Trophoblast cell (in vitro differentiated cells and primary cell): ENCODE results near the gene PNKP.

Experiments used
- DNase-seq, 2 donors: peaks; one replicate each; pipeline ENCODE4 v3.0.0-alpha.2; 2016
- H2AFZ ChIP-seq: 2 replicates; pipeline ENCODE4 v1.6.1; 2013; ENCODE audit warnings: low read length, moderate library complexity, mild to moderate bottlenecking; ENCODE audit not compliant: insufficient read depth, poor library complexity
- H2AK5ac ChIP-seq: 2 replicates; pipeline ENCODE4 v1.6.1; 2013; ENCODE audit warnings: mild to moderate bottlenecking, low read length
- H2BK120ac ChIP-seq: 2 replicates; pipeline ENCODE4 v1.6.1; 2013; ENCODE audit warnings: low read length, mild to moderate bottlenecking, moderate library complexity; ENCODE audit not compliant: insufficient read depth, poor library complexity
- H2BK12ac ChIP-seq: 2 replicates; pipeline ENCODE4 v1.6.1; 2013; ENCODE audit warnings: mild to moderate bottlenecking, low read length, moderate library complexity
- H2BK5ac ChIP-seq: 2 replicates; pipeline ENCODE4 v1.6.1; 2013; ENCODE audit warnings: low read length, low read depth, moderate library complexity, mild to moderate bottlenecking; ENCODE audit not compliant: poor library complexity
- H3K14ac ChIP-seq: 2 replicates; pipeline ENCODE4 v1.6.1; 2013; ENCODE audit warnings: mild to moderate bottlenecking, low read length
- H3K18ac ChIP-seq: 2 replicates; pipeline ENCODE4 v1.6.1; 2013; ENCODE audit warnings: mild to moderate bottlenecking, low read length
- H3K23ac ChIP-seq: 2 replicates; pipeline ENCODE4 v1.6.1; 2013; ENCODE audit warnings: low read length
- H3K27ac ChIP-seq: 2 replicates; pipeline ENCODE4 v1.5.1; 2013; ENCODE audit warnings: low read depth, mild to moderate bottlenecking, inconsistent platforms, low read length, moderate library complexity
- H3K27me3 ChIP-seq: 2 replicates; pipeline ENCODE4 v1.6.1; 2013; ENCODE audit warnings: inconsistent platforms, mild to moderate bottlenecking, low read length, moderate library complexity; ENCODE audit not compliant: insufficient read depth
- H3K36me3 ChIP-seq, 2 experiments: 1 replicate in 1 of 2; 2 replicates in 1 of 2; pipeline ENCODE4 v1.6.1; 2013; ENCODE audit warnings: low read length in 2 of 2, mild to moderate bottlenecking in 2 of 2, moderate library complexity in 1 of 2; ENCODE audit not compliant: insufficient read depth in 2 of 2, control insufficient read depth in 1 of 2
- H3K4ac ChIP-seq: 2 replicates; pipeline ENCODE4 v1.6.1; 2013; ENCODE audit warnings: low read depth, mild to moderate bottlenecking, low read length, moderate library complexity
- H3K4me1 ChIP-seq, 2 experiments: 1 replicate in 1 of 2; 2 replicates in 1 of 2; pipeline ENCODE4 v1.6.1; 2013; ENCODE audit warnings: low read length in 2 of 2, mild to moderate bottlenecking in 2 of 2, moderate library complexity in 1 of 2; ENCODE audit not compliant: insufficient read depth in 2 of 2, control insufficient read depth in 1 of 2
- H3K4me2 ChIP-seq: 2 replicates; pipeline ENCODE4 v1.6.1; 2013; ENCODE audit warnings: inconsistent platforms, mild to moderate bottlenecking, low read length, moderate library complexity
- H3K4me3 ChIP-seq: 2 replicates; pipeline ENCODE4 v1.5.1; 2013; ENCODE audit warnings: mild to moderate bottlenecking, low read depth, low read length, inconsistent platforms
- H3K79me1 ChIP-seq: one replicate; pipeline ENCODE4 v1.6.1; 2013; ENCODE audit warnings: low read length
- H3K79me2 ChIP-seq: 2 replicates; pipeline ENCODE4 v1.6.1; 2013; ENCODE audit warnings: low read length, mild to moderate bottlenecking; ENCODE audit not compliant: control insufficient read depth, insufficient read depth, poor library complexity
- H3K9ac ChIP-seq: 2 replicates; pipeline ENCODE4 v1.6.1; 2013; ENCODE audit warnings: mild to moderate bottlenecking, low read length
- H3K9me3 ChIP-seq: 2 replicates; pipeline ENCODE4 v1.6.1; 2013; ENCODE audit warnings: low read depth, mild to moderate bottlenecking, control low read depth, inconsistent platforms, low read length; ENCODE audit not compliant: insufficient read depth
- H4K12ac ChIP-seq: 2 replicates; pipeline ENCODE4 v1.6.1; 2013; ENCODE audit warnings: low read depth, mild to moderate bottlenecking, low read length, moderate library complexity
- H4K8ac ChIP-seq: 2 replicates; pipeline ENCODE4 v1.6.1; 2013; ENCODE audit warnings: low read depth, mild to moderate bottlenecking, low read length, moderate library complexity
- H4K91ac ChIP-seq: one replicate; pipeline ENCODE4 v1.6.1; 2013; ENCODE audit warnings: low read depth, mild to moderate bottlenecking, low read length, moderate library complexity
- WGBS: extraction: QIAGEN DNeasy Blood & Tissue Kit; methylation state at CpG from one replicate; pipeline ENCODE4 v1.1.7; 2013; ENCODE audit warnings: missing lambda C conversion rate; ENCODE audit not compliant: insufficient read length, insufficient coverage; ENCODE audit errors: extremely low coverage; 5-methylcytosine and 5-hydroxymethylcytosine counted together

The PNKP gene

DNA sequence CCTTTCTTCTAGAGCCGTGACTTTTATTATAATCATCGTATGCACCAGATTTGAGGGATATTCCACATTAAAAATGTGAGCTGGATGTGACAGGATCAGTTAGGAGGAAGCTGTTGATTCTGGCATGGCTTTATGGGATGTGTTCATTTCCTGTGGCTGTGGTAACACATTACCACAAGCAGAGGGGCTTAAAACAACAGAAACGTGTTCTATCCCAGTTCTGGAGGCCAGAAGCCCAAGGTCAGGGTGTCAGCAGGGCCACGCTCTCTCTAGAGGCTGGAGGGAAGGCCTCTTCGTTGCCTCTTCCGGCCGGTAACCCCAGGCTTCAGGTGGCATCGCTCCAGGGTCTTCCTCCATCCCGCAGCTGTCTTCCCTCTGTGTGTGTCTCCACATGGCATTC, 34.8 kb downstream of the PNKP start:
- WGBS, result no CpG with 5 or more reads among the region's 9 CpGs
- no peak for DNase-seq
- no peak overlapping the region for H3K27ac ChIP-seq
- H3K79me2 ChIP-seq, result no peaks in the 10 kb centered on the region
- H2AK5ac ChIP-seq, result no peak overlapping the region
- no peak overlapping the region for H4K12ac ChIP-seq
- no peak overlapping the region for H3K14ac ChIP-seq
- H2BK120ac ChIP-seq, result no peak overlapping the region
- no peaks in the 10 kb centered on the region for H3K27me3 ChIP-seq
- no peak overlapping the region for H3K4ac ChIP-seq
- no peak overlapping the region for H3K4me2 ChIP-seq
- no peak overlapping the region for H3K9ac ChIP-seq
- peaks cover 87 to 93% of the 10 kb centered on the region in 2 experiments for H3K36me3 ChIP-seq
- no peak overlapping the region for H3K18ac ChIP-seq
- H2AFZ ChIP-seq, result no peak overlapping the region
- H2BK12ac ChIP-seq, result no peak overlapping the region
- peaks cover 0 to 3% of the 10 kb centered on the region in 2 experiments for H3K4me1 ChIP-seq
- H2BK5ac ChIP-seq, result no peak overlapping the region
- no peak overlapping the region for H4K8ac ChIP-seq
- H3K79me1 ChIP-seq, result no peaks in the 10 kb centered on the region
- no peak overlapping the region for H3K23ac ChIP-seq
- no peak overlapping the region for H3K4me3 ChIP-seq
- peaks cover 6% of the 10 kb centered on the region for H3K9me3 ChIP-seq
- no peak overlapping the region for H4K91ac ChIP-seq

DNA sequence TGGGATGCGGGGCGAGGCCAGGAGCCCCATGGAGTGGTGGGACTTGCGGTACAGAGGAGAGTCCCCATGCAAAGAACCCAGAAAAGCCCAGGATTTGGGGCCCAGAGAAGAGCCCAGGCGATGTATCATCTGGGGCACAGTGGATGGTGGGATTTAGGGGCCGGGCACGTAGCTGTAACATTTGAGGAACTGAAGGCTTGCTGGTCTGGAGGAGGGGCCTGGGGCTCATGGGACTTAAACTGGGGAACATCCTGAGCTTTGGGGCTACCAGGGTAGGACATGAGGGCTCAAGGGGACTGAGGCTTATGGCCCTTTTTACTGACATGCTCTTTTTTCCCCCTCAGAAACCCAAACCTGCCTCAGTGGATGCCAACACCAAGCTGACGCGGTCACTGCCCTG, 35.8 kb downstream of the PNKP start:
- H3K9ac ChIP-seq, result no peak overlapping the region
- no peak overlapping the region for H2BK120ac ChIP-seq
- H2BK12ac ChIP-seq, result no peak overlapping the region
- no peak overlapping the region for H3K27ac ChIP-seq
- no peaks in the 10 kb centered on the region for H3K4me1 ChIP-seq
- no peak overlapping the region for H2BK5ac ChIP-seq
- H3K18ac ChIP-seq, result no peak overlapping the region
- H3K9me3 ChIP-seq, result peaks cover 6% of the 10 kb centered on the region
- H4K91ac ChIP-seq, result no peak overlapping the region
- peaks cover 87 to 91% of the 10 kb centered on the region in 2 experiments for H3K36me3 ChIP-seq
- DNase-seq, result no peak
- no peak overlapping the region for H3K14ac ChIP-seq
- no peak overlapping the region for H3K23ac ChIP-seq
- H2AFZ ChIP-seq, result no peak overlapping the region
- no CpG with 5 or more reads among the region's 8 CpGs for WGBS
- no peak overlapping the region for H3K4ac ChIP-seq
- no peak overlapping the region for H4K12ac ChIP-seq
- no peak overlapping the region for H2AK5ac ChIP-seq
- H3K4me3 ChIP-seq, result no peak overlapping the region
- H3K79me2 ChIP-seq, result no peaks in the 10 kb centered on the region
- no peaks in the 10 kb centered on the region for H3K79me1 ChIP-seq
- no peak overlapping the region for H3K4me2 ChIP-seq
- H3K27me3 ChIP-seq, result no peaks in the 10 kb centered on the region
- no peak overlapping the region for H4K8ac ChIP-seq

DNA sequence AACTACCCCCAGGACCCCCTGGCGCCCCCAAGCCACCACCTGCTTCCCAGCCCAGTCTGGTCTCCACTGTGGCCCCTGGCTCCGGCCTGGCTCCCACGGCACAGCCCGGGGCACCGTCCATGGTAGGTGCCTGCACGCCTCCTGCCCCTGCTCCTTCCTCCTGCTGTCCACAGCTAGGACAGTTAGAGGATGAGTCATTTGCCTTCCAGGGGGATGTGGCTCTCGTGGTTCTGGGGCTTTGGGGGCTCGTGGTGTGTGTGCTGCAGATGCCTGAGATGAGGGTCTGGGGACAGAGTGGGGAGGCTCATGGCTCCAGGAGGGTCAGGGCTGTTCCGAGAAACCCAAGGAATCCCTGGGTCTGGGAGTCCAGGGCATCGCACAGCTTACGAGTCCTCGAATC, 36.6 kb downstream of the PNKP start:
- Histone ChIP-seq H3K36me3 (peaks cover 81 to 87% of the 10 kb centered on the region in 2 experiments), H2BK5ac (no peak overlapping the region), H4K12ac (no peak overlapping the region), H3K14ac (no peak overlapping the region), H3K18ac (no peak overlapping the region), H3K9ac (no peak overlapping the region), H3K4ac (no peak overlapping the region), H3K4me3 (no peak overlapping the region), H3K9me3 (peaks cover 6% of the 10 kb centered on the region), H2BK12ac (no peak overlapping the region), H3K4me2 (no peak overlapping the region), H2AK5ac (no peak overlapping the region), H3K4me1 (no peaks in the 10 kb centered on the region), H4K91ac (no peak overlapping the region), H3K27ac (no peak overlapping the region), H3K79me1 (no peaks in the 10 kb centered on the region), H2AFZ (no peak overlapping the region), H4K8ac (no peak overlapping the region), H3K23ac (no peak overlapping the region), H3K27me3 (no peaks in the 10 kb centered on the region), H3K79me2 (no peaks in the 10 kb centered on the region), H2BK120ac (no peak overlapping the region)
- WGBS, result no CpG with 5 or more reads among the region's 12 CpGs
- no peak for DNase-seq

DNA sequence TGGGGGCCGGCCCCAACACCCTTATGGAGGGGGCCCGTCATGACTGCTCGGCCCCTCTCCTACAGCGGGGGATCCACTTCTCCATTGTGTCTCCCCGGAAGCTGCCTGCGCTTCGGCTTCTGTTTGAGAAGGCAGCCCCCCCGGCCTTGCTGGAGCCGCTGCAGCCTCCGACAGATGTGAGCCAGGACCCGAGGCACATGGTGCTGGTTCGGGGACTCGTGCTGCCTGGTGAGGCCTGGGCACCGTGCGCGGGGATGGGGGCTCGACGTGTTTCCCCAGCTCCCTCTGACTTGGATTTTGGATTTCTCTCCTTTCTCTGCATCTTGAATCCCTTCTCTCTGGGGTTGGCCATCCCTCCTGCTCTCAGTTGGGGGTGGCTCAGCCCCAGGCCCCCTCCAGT, 37.7 kb downstream of the PNKP start:
- no peaks in the 10 kb centered on the region for H3K79me1 ChIP-seq
- no peak overlapping the region for H3K4me3 ChIP-seq
- H3K27ac ChIP-seq, result no peak overlapping the region
- no peak overlapping the region for H3K4ac ChIP-seq
- peaks cover 71 to 77% of the 10 kb centered on the region in 2 experiments for H3K36me3 ChIP-seq
- H3K79me2 ChIP-seq, result no peaks in the 10 kb centered on the region
- no peak overlapping the region for H3K9ac ChIP-seq
- no peak overlapping the region for H3K18ac ChIP-seq
- H4K12ac ChIP-seq, result no peak overlapping the region
- no peak overlapping the region for H2BK5ac ChIP-seq
- H2BK120ac ChIP-seq, result no peak overlapping the region
- no peak overlapping the region for H3K23ac ChIP-seq
- H3K27me3 ChIP-seq, result no peaks in the 10 kb centered on the region
- H2AFZ ChIP-seq, result no peak overlapping the region
- no peak overlapping the region for H4K91ac ChIP-seq
- H3K4me2 ChIP-seq, result no peak overlapping the region
- no peak for DNase-seq
- no peak overlapping the region for H2BK12ac ChIP-seq
- no peak overlapping the region for H3K14ac ChIP-seq
- no CpG with 5 or more reads among the region's 18 CpGs for WGBS
- H4K8ac ChIP-seq, result no peak overlapping the region
- H2AK5ac ChIP-seq, result no peak overlapping the region
- peaks cover 6% of the 10 kb centered on the region for H3K9me3 ChIP-seq
- H3K4me1 ChIP-seq, result no peaks in the 10 kb centered on the region
